Endothelial cell of umbilical vein (primary cell): Measurements from ENCODE around the gene CEP250. TPM values are rescaled to one million over a fixed set of nuclear protein-coding genes. Genes with fewer than 3 reads are reported as not detected.

ENCODE experiments used
- BruUV-seq: library from RNA; stranded (reverse); fragments of 400-500 nt; replicated peaks from 2 replicates; lab custom pipeline; 2021; lab: Mats Ljungman, UMichigan
- CTCF ChIA-PET: fragments of 300-600, 350-600 bp; sonication (Branson Sonifier 250); formaldehyde crosslinking; loops from one replicate; lab custom pipeline; 2021; ENCODE audit warnings: antibody characterized with exemption, inconsistent platforms; lab: Charles Lee
- POLR2A ChIA-PET: fragments of 300-600, 350-600 bp; sonication (Branson Sonifier 250); formaldehyde crosslinking; loops from one replicate; lab custom pipeline; 2021; ENCODE audit warnings: antibody characterized with exemption, inconsistent platforms; lab: Charles Lee
- DNase-seq: peaks from one replicate; pipeline ENCODE4 v3.0.0-alpha.2; 2011; ENCODE audit warnings: low read depth, low spot score
- FAIRE-seq: peaks from 2 replicates; lab custom pipeline; 2011; peaks lifted over from hg19 to GRCh38; lab: Jason Lieb, UNC
- H2AFZ ChIP-seq: 2 replicates; pipeline ENCODE4 v1.6.0; 2012; ENCODE audit warnings: low read depth, low read length, control low read depth, inconsistent platforms
- H3K27ac ChIP-seq: 2 replicates; pipeline ENCODE4 v1.5.1; 2011; ENCODE audit warnings: low read depth, mild to moderate bottlenecking, control low read depth, low read length, moderate library complexity; ENCODE audit not compliant: insufficient read depth
- H3K27me3 ChIP-seq, 2 experiments: 2 replicates each; pipeline versions ENCODE4 v1.6.0 to v1.6.1; 2011; ENCODE audit warnings: low read length in 2 of 2, mixed read lengths in 1 of 2; ENCODE audit not compliant: control insufficient read depth in 2 of 2, insufficient read depth in 2 of 2
- H3K36me3 ChIP-seq, 2 experiments: 2 replicates in 1 of 2; 3 replicates in 1 of 2; pipeline ENCODE4 v1.5.1; 2011; ENCODE audit warnings: low read length in 2 of 2, mild to moderate bottlenecking in 1 of 2, moderate library complexity in 1 of 2; ENCODE audit not compliant: control insufficient read depth in 2 of 2, insufficient read depth in 2 of 2; ENCODE audit errors: extremely low read depth in 1 of 2
- H3K4me1 ChIP-seq: 3 replicates; pipeline ENCODE4 v1.5.1; 2011; ENCODE audit warnings: mild to moderate bottlenecking, low read length; ENCODE audit not compliant: control insufficient read depth, insufficient read depth; ENCODE audit errors: extremely low read depth
- H3K4me2 ChIP-seq: 2 replicates; pipeline ENCODE4 v1.6.1; 2011; ENCODE audit warnings: low read length, control low read depth, mixed read lengths; ENCODE audit not compliant: insufficient read depth
- H3K4me3 ChIP-seq, 3 experiments: fragments of 200-600 bp in 1 of 3; sonication (generic), shearing (Covaris generic) in 1 of 3; replicated peaks in 1 of 3; 2 replicates each; pipeline ENCODE4 v1.5.1; 2011 to 2016; ENCODE audit warnings: control low read depth in 3 of 3, low read length in 3 of 3, mild to moderate bottlenecking in 2 of 3, inconsistent platforms in 1 of 3, low read depth in 1 of 3, moderate library complexity in 1 of 3; ENCODE audit not compliant: insufficient read depth in 1 of 3
- H3K79me2 ChIP-seq: 2 replicates; pipeline ENCODE4 v1.6.0; 2012; ENCODE audit warnings: low read length, inconsistent platforms; ENCODE audit not compliant: control insufficient read depth, insufficient read depth
- H3K9ac ChIP-seq: replicated peaks from 2 replicates; pipeline ENCODE3; 2011; ENCODE audit warnings: low read length, control low read depth; ENCODE audit not compliant: insufficient read depth; ENCODE audit errors: extremely low read depth
- H3K9me1 ChIP-seq: replicated peaks from 3 replicates; pipeline ENCODE4 v1.6.0; 2011; ENCODE audit warnings: mild to moderate bottlenecking, low read length; ENCODE audit not compliant: control insufficient read depth, insufficient read depth; ENCODE audit errors: extremely low read depth
- H3K9me3 ChIP-seq: replicated peaks from 2 replicates; pipeline ENCODE4 v1.5.1; 2012; ENCODE audit warnings: low read length, inconsistent platforms; ENCODE audit not compliant: control insufficient read depth, insufficient read depth
- H4K20me1 ChIP-seq: replicated peaks from 2 replicates; pipeline ENCODE3; 2011; ENCODE audit warnings: mild to moderate bottlenecking, low read length; ENCODE audit not compliant: control insufficient read depth, insufficient read depth; ENCODE audit errors: extremely low read depth
- EZH2 ChIP-seq: IDR thresholded peaks from 2 replicates; pipeline ENCODE4 v1.6.1; 2012; ENCODE audit warnings: borderline replicate concordance, low read depth, mild to moderate bottlenecking, moderate library complexity, low read length, inconsistent platforms; ENCODE audit not compliant: severe bottlenecking
- FOS ChIP-seq: IDR thresholded peaks from 2 replicates; pipeline ENCODE4 v1.6.1; 2011; ENCODE audit warnings: mild to moderate bottlenecking, low read length, moderate library complexity, borderline replicate concordance; ENCODE audit not compliant: insufficient read depth
- GATA2 ChIP-seq: IDR thresholded peaks from 2 replicates; pipeline ENCODE4 v1.7.0; 2011; ENCODE audit warnings: low read depth, mild to moderate bottlenecking, moderate library complexity, mixed read lengths, low read length; ENCODE audit not compliant: insufficient read length, insufficient read depth
- JUN ChIP-seq: IDR thresholded peaks from 2 replicates; pipeline ENCODE4 v1.6.1; 2011; ENCODE audit warnings: borderline replicate concordance, low read depth; ENCODE audit not compliant: insufficient read length, insufficient read depth
- MYC ChIP-seq: IDR thresholded peaks from one replicate; pipeline ENCODE4 v1.6.1; 2011; ENCODE audit warnings: mild to moderate bottlenecking, low read depth, low read length
- POLR2A ChIP-seq: IDR thresholded peaks from 2 replicates; pipeline ENCODE4 v1.6.1; 2012; ENCODE audit warnings: low read depth, mild to moderate bottlenecking, control low read depth, low read length
- POLR2AphosphoS5 ChIP-seq: IDR thresholded peaks from 2 replicates; pipeline ENCODE4 v1.6.1; 2012; ENCODE audit warnings: low read depth, mild to moderate bottlenecking, control low read depth, low read length, moderate library complexity; ENCODE audit not compliant: insufficient read depth
- dilution Hi-C: fragments of 300-500 bp; cut with MboI; formaldehyde crosslinking; loops from one replicate; pipeline ENCODE4 v1.15.0; 2019; ENCODE audit warnings: low sequenced_read_pairs; ENCODE audit not compliant: extremely low pct_ligation_motif_present
- intact Hi-C: fragments of 100-400 bp; cut with micrococcal nuclease; formaldehyde crosslinking; loops from one replicate; pipeline ENCODE4 v1.10.0; 2022
- polyA plus RNA-seq, 4 experiments: library from polyadenylated mRNA; depleted of rRNA in 3 of 4; stranded (reverse) in 3 of 4; unstranded in 1 of 4; fragments of >200 nt; gene quantifications; 2 replicates each; pipeline versions ENCODE4 v1.2.1 to v1.2.3, GENCODE V29; 2011 to 2012; ENCODE audit warnings: missing spikeins in 1 of 4
- total RNA-seq: library from RNA; stranded (reverse); gene quantifications from 2 replicates; pipeline ENCODE4 v1.2.3, GENCODE V29; 2021
- TF ChIP-seq, protein P1 (sequence below), 2 donors: IDR thresholded peaks; 1 replicate in 1 of 2; 2 replicates in 1 of 2; pipeline ENCODE4 v1.5.1; 2011; ENCODE audit warnings: low read length in 2 of 2, mild to moderate bottlenecking in 2 of 2, moderate library complexity in 2 of 2, control low read depth in 1 of 2, inconsistent platforms in 1 of 2, low read depth in 1 of 2; ENCODE audit not compliant: insufficient read depth in 1 of 2; ENCODE audit errors: extremely low read depth in 1 of 2
- TF ChIP-seq, protein P2 (sequence below): IDR thresholded peaks from 2 replicates; pipeline ENCODE4 v1.6.1; 2011; ENCODE audit not compliant: insufficient read depth, insufficient read length

The CEP250 gene
- total and polyA plus RNA-seq, 2 donors (not counting 3 experiments of a cell fraction or from before 2014, with no cell fraction given) = 5.3 to 58.9 TPM

DNA sequence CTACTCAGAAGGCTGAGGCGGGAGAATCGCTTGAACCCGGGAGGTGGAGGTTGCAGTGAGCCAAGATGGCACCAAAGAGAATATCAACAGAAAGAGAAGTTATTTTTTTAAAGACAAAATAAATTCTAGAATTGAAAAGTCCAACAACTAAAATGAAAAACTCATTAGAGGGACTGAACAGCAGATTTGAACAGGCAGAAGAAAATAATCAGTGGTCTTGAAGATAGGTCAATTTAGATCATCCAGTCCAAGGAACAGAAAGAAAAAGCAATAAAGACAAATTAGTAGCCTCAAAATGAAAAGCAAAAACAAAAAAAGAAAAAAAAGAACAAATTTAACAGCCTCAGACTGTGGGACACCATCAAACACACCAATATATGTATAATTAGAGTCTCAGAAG, 49.6 kb upstream of the CEP250 start:
- POLR2A ChIA-PET = no interaction called here
- peaks cover 1% of the 10 kb centered on the region for H3K4me1 ChIP-seq
- H3K9ac ChIP-seq = no peak overlapping the region
- FAIRE-seq = no peak
- no peak overlapping the region for H3K4me2 ChIP-seq
- H4K20me1 ChIP-seq = no peaks in the 10 kb centered on the region
- no peaks in the 10 kb centered on the region for H3K9me3 ChIP-seq
- TF ChIP-seq GATA2 (no peak), POLR2AphosphoS5 (no peak), FOS (no peak), JUN (no peak), EZH2 (no peak), POLR2A (no peak), MYC (no peak)
- TF ChIP-seq, protein P1, sequence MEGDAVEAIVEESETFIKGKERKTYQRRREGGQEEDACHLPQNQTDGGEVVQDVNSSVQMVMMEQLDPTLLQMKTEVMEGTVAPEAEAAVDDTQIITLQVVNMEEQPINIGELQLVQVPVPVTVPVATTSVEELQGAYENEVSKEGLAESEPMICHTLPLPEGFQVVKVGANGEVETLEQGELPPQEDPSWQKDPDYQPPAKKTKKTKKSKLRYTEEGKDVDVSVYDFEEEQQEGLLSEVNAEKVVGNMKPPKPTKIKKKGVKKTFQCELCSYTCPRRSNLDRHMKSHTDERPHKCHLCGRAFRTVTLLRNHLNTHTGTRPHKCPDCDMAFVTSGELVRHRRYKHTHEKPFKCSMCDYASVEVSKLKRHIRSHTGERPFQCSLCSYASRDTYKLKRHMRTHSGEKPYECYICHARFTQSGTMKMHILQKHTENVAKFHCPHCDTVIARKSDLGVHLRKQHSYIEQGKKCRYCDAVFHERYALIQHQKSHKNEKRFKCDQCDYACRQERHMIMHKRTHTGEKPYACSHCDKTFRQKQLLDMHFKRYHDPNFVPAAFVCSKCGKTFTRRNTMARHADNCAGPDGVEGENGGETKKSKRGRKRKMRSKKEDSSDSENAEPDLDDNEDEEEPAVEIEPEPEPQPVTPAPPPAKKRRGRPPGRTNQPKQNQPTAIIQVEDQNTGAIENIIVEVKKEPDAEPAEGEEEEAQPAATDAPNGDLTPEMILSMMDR (IDR thresholded peaks at IDR 0.05; ENCODE audit: extremely low read depth in 1 of 2, insufficient read depth in 1 of 2, low read depth in 1 of 2, low read length in 2 of 2) = no peak
- TF ChIP-seq, protein P2, sequence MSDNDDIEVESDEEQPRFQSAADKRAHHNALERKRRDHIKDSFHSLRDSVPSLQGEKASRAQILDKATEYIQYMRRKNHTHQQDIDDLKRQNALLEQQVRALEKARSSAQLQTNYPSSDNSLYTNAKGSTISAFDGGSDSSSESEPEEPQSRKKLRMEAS = no peak
- BruUV-seq = no TSS peak
- H3K27me3 ChIP-seq = no peaks in the 10 kb centered on the region
- CTCF ChIA-PET = no interaction called here
- no peak overlapping the region for H3K4me3 ChIP-seq
- DNase-seq = no peak
- H2AFZ ChIP-seq = no peak overlapping the region
- dilution Hi-C loops = no loop called here
- intact Hi-C loops = no loop called here
- H3K36me3 ChIP-seq = peaks cover 0 to 2% of the 10 kb centered on the region in 2 experiments
- H3K79me2 ChIP-seq = peaks cover 34% of the 10 kb centered on the region
- H3K27ac ChIP-seq = no peak overlapping the region
- H3K9me1 ChIP-seq = no peaks in the 10 kb centered on the region
